GM12865 (cell line): ENCODE data around the gene TTLL10.

Experiments
- DNase-seq: peaks from one replicate; pipeline ENCODE4 v3.0.0; 2010; ENCODE audit warnings: low read depth
- H3K4me3 ChIP-seq: 2 replicates; pipeline ENCODE4 v1.5.1; 2011; ENCODE audit warnings: mild to moderate bottlenecking, low read depth, low read length, control low read depth
- TF ChIP-seq, protein P1 (sequence below): IDR thresholded peaks from 2 replicates; pipeline ENCODE4 v1.5.1; 2011; ENCODE audit warnings: low read length, control low read depth, low read depth, inconsistent platforms; ENCODE audit not compliant: insufficient read depth; ENCODE audit errors: missing control alignments

The TTLL10 gene

DNA sequence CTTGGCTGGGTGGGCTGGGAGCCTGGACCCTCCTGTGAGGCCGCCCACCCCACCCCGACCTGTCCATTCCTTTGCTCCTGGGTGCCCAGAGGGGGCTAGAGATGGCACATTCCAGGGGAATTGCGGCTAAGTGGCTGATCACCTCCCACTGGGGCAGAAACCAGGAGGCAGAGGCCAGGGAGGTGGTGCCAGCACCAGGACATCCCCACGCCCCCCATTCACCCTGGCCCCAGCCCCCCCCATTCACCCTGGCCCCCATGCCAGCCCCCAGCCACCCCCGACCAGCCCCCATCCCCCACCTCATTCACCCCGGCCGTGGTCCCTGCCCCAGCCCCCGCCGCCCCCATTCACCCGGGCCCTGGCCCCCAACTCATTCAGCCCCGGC, 66.7 kb downstream of the TTLL10 start:
- no peak overlapping the region for H3K4me3 ChIP-seq
- no peak for DNase-seq
- TF ChIP-seq, protein P1, sequence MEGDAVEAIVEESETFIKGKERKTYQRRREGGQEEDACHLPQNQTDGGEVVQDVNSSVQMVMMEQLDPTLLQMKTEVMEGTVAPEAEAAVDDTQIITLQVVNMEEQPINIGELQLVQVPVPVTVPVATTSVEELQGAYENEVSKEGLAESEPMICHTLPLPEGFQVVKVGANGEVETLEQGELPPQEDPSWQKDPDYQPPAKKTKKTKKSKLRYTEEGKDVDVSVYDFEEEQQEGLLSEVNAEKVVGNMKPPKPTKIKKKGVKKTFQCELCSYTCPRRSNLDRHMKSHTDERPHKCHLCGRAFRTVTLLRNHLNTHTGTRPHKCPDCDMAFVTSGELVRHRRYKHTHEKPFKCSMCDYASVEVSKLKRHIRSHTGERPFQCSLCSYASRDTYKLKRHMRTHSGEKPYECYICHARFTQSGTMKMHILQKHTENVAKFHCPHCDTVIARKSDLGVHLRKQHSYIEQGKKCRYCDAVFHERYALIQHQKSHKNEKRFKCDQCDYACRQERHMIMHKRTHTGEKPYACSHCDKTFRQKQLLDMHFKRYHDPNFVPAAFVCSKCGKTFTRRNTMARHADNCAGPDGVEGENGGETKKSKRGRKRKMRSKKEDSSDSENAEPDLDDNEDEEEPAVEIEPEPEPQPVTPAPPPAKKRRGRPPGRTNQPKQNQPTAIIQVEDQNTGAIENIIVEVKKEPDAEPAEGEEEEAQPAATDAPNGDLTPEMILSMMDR: no peak

DNA sequence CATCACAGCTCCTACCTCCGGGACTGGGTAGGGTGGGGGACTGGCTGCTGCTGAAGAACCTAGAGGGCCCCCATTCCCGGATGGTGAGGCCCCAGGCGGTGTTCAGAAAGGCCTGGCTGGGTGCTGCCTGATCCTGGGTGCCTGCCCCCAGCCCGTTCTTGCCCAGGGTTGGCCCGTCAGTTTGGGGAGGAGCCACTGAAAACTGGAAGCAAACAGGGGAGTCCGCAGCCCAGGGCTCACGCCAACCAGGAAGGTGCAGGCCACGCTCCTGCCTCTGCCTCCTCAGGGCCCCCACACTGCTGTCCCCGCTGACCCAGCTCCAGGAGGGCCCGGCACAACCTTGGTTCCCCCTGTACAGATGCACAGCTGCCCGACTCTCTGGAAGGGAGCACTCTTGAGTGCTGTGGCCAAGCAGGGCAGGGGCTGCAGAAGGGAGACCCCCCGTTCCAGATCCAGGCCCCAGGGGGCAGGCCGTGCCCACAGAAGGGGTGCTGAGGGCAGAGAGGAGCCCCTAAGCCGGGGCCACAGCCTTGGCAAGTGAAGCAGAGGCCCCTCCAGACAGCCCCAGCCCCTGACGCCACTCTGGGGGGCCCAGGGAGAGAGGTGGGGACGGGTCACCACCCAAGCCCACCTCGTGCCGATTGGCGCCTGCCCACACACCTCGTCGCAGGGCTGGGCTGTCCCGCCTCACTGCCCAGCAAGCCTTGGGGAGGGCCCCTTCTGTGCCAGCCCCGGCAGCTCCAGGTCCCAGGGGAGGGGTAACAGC, 67.3 kb downstream of the TTLL10 start:
- DNase-seq: no peak
- TF ChIP-seq, protein P1: no peak
- no peak overlapping the region for H3K4me3 ChIP-seq

DNA sequence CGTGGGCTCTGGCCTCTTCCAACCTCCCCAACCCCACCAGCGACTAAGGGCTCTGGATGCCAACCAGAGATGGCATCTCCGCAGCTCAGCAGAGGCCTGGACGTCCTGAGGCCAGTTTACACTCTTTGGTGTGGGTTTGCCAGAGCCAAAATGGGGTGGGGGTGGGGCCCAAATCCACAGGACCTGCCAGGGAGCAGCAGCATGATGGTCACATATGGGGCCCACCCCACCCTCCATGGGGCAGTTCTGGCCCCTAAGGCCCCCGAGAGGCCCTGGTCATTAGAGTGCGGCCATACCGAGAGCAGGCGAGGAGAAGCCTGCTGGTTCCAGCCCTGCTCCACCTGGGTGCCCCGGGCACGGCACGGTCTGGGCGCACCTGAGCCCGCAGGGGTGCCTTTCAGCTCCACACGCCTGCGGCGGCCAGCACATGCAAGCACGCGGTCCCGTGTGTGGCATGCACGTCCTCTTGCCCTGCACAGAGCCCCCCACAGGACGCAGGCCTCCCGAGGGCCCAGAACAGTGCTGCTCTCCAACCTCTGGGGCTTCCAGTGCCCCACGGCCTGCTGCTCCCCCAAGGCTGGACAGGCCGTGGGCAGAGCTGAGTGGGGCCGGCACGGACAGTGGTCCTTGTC, 68.0 kb downstream of the TTLL10 start:
- no peak overlapping the region for H3K4me3 ChIP-seq
- no peak for DNase-seq
- TF ChIP-seq, protein P1: no peak

- DNase-seq: no peak
- TF ChIP-seq, protein P1: no peak
- no peak overlapping the region for H3K4me3 ChIP-seq
Measured at GRCh38 chr1:1242461-1243265, 69.0 kb downstream of the TTLL10 start.

DNA sequence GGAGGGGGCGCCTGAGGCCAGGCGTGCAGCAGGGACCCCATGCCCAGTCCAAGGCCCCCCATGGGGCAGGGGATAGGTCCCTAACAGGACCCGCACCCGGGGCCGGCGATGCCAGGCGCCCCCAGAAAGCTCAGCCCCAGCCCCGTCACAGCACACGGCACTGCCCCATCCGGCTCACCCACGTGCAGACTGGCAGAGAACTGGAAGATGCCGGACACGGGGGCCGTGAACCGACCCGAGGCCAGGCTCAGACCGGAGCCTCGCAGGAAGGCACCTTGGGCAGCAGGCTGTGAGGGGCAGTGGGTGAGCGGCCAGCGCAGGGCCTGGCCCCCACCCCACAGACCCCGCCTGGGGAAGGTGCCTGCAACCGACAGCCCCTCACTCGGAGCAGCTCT, 69.6 kb downstream of the TTLL10 start:
- TF ChIP-seq, protein P1: no peak
- H3K4me3 ChIP-seq: no peak overlapping the region
- DNase-seq: no peak

DNA sequence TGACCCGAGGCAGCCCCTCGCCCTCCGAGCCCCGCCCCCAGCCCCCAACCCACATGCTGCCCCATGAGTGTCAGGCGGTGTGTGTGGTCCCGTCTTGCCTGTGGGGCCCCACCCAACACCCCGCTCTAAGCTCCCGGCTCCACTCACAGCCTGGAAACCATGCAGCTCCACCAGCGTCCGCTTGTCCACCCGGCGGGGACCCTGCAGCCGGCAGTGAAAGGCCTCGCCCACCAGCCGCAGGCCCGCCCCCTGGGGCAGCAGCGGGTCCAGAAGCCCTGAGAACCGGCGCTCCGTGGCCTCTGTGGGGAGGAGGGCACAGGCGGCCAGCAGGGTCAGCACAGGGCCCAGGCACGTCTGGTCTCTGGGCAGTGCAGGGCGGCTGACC, 70.1 kb downstream of the TTLL10 start:
- DNase-seq: no peak
- TF ChIP-seq, protein P1: no peak
- H3K4me3 ChIP-seq: no peak overlapping the region
